Cardiac muscle cell (in vitro differentiated cells and primary cell): ENCODE results near the gene OSBPL5. TPM values are rescaled to one million over a fixed set of nuclear protein-coding genes. Genes with fewer than 3 reads are reported as not detected.

ENCODE experiments used
- DNase-seq, 2 donors: peaks; one replicate each; pipeline versions ENCODE4 v3.0.0 to v3.0.0-alpha.2; 2010 to 2017; ENCODE audit warnings: low read depth in 1 of 2, low spot score in 1 of 2
- H3K27ac ChIP-seq: fragments of 200-600 bp; sonication (generic); 2 replicates; pipeline ENCODE4 v1.5.1; 2016
- H3K27me3 ChIP-seq: fragments of 200-600 bp; sonication (generic); 2 replicates; pipeline ENCODE4 v1.6.0; 2016; ENCODE audit warnings: control low read depth
- H3K36me3 ChIP-seq: fragments of 200-600 bp; sonication (generic); 2 replicates; pipeline ENCODE4 v1.5.1; 2016; ENCODE audit warnings: control low read depth
- H3K4me1 ChIP-seq: fragments of 200-600 bp; sonication (generic); 2 replicates; pipeline ENCODE4 v1.8.1; 2017; ENCODE audit warnings: low read depth, mild to moderate bottlenecking, mixed run types
- H3K4me3 ChIP-seq: fragments of 200-600 bp; sonication (generic); 2 replicates; pipeline ENCODE4 v1.5.1; 2016; ENCODE audit warnings: mild to moderate bottlenecking
- H3K9me3 ChIP-seq: fragments of 200-600 bp; sonication (generic); 2 replicates; pipeline ENCODE4 v1.5.1; 2017; ENCODE audit warnings: low read depth, mild to moderate bottlenecking, control low read depth
- CTCF ChIP-seq: IDR thresholded peaks from 2 replicates; pipeline ENCODE4 v1.5.1; 2012; ENCODE audit warnings: low read depth, mild to moderate bottlenecking, low read length
- polyA plus RNA-seq: library from polyadenylated mRNA; unstranded; fragments of >200 nt; fragmentation: Nextera tagmentation; extraction: Ambion mirVana; gene quantifications from 2 replicates; pipeline ENCODE4 v1.2.1, GENCODE V29; 2016
- total RNA-seq: library from RNA; depleted of rRNA; stranded (reverse); fragments of >200 nt; gene quantifications from 2 replicates; pipeline ENCODE4 v1.2.3, GENCODE V29; 2016

Gene OSBPL5
- total and polyA plus RNA-seq, 2 experiments from 2014 or later = 20.9 to 33.9 TPM

DNA sequence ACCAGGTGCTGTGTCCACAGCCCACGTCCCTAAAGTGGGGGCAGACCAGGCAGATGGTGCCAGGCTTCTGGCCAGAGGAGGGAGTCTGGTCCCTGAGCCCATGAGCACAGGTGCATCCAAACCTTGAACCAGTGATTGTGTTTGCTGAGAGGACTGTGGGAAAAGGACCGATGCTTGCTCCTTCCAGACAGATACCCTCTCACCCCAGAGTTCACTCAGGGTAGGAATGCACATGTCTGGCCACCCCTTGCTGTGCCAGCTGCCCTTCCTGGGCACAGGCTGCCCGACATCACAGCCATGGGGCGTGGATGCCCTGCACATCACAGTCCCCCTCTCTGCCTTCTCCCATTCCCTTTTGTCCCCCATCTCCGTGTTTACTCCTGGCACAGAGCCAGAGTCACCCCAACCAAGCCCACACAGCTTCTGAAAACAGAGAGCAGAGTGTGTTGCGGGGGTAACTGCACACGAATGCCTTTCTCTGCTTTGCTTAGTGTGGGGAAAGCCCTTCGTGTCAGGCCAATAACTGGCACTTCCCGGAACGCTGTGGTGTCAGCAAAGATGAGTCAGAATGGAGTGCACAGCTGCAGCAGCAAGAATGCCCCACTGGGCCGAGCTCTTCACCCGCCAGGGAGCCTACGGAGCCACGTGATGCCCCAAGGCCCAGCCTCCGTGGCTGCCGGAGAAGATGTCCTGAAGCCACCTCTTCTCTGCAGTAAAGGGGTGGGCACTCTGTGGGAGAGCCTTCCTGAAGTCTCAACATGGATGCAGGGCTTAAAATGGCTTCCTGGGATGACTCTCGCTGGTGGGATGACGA, 115.5 kb downstream of the OSBPL5 start:
- no peaks in the 10 kb centered on the region for H3K9me3 ChIP-seq
- no peaks in the 10 kb centered on the region for H3K36me3 ChIP-seq
- H3K4me3 ChIP-seq = no peak overlapping the region
- H3K27ac ChIP-seq = no peak overlapping the region
- no peaks in the 10 kb centered on the region for H3K27me3 ChIP-seq
- no peaks in the 10 kb centered on the region for H3K4me1 ChIP-seq
- DNase-seq = peak in 1 of 2 donors; percentile 97
- TF ChIP-seq CTCF = peak; percentile 41

- no peaks in the 10 kb centered on the region for H3K36me3 ChIP-seq
- no peak for TF ChIP-seq CTCF
- H3K4me3 ChIP-seq = no peak overlapping the region
- no peak for DNase-seq
- H3K4me1 ChIP-seq = no peaks in the 10 kb centered on the region
- no peaks in the 10 kb centered on the region for H3K9me3 ChIP-seq
- H3K27ac ChIP-seq = no peak overlapping the region
- H3K27me3 ChIP-seq = no peaks in the 10 kb centered on the region
Measured at GRCh38 chr11:3047637-3048036, 117.5 kb downstream of the OSBPL5 start.

DNA sequence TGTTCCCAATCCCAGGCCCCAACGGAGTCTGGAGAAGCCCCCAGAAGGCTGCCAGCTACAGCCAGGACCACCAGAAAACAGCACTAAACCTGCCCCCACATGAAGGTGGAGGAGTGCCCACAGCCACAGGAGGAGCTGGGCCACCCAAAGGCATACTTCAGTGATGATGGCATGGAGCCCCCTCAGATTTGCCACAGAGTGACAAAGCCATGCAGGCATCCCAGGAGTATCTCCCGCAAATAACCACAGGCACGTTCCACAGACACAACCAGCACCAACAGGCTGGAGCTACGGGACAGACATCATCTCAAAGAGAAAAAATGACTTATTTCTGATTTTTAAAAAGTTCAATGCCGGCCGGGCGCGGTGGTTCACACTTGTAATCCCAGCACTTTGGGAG, 118.5 kb downstream of the OSBPL5 start:
- Histone ChIP-seq H3K27ac (no peak overlapping the region), H3K4me3 (no peak overlapping the region), H3K4me1 (no peaks in the 10 kb centered on the region), H3K9me3 (no peaks in the 10 kb centered on the region), H3K27me3 (no peaks in the 10 kb centered on the region), H3K36me3 (no peaks in the 10 kb centered on the region)
- no peak for DNase-seq
- no peak for TF ChIP-seq CTCF

DNA sequence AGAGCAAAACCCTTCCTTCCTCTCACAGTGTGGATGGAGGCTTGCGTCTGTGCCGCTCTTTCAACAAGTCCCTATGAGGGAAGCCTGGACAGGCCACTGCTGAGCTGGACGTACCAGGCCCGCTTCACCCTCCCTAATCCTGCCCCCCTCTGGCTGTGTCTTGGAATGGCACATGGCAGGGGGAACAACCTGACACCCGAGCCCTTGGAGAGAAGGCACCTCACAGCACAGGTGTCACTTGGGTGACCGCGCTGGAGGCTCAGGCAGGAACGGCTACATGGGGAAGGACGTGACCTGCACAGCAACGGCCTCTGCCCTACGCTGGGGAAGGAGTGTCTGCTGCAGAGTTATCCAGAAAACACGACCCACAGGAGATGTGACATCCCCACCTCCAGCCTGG, 118.9 kb downstream of the OSBPL5 start:
- DNase-seq = no peak
- TF ChIP-seq CTCF = peak; percentile 19
- no peaks in the 10 kb centered on the region for H3K36me3 ChIP-seq
- H3K4me1 ChIP-seq = no peaks in the 10 kb centered on the region
- no peaks in the 10 kb centered on the region for H3K9me3 ChIP-seq
- no peak overlapping the region for H3K27ac ChIP-seq
- H3K27me3 ChIP-seq = no peaks in the 10 kb centered on the region
- no peak overlapping the region for H3K4me3 ChIP-seq

GRCh38 chr11:3044915-3045314, 120.2 kb downstream of the OSBPL5 start:
- Histone ChIP-seq H3K4me3 (no peak overlapping the region), H3K4me1 (no peaks in the 10 kb centered on the region), H3K9me3 (no peaks in the 10 kb centered on the region), H3K27me3 (no peaks in the 10 kb centered on the region), H3K36me3 (no peaks in the 10 kb centered on the region), H3K27ac (no peak overlapping the region)
- no peak for TF ChIP-seq CTCF
- DNase-seq = no peak
